ENCODE measurements around the gene TBC1D22A. TPM values are rescaled to one million over a fixed set of nuclear protein-coding genes. Genes with fewer than 3 reads are reported as not detected.

Gene TBC1D22A
- total and polyA plus RNA-seq, 9 of the 15 experiments (the other 6 are each of a cell fraction or from before 2014, with no cell fraction given) = 0.20 to 11.5 (median 5.2) TPM

DNA sequence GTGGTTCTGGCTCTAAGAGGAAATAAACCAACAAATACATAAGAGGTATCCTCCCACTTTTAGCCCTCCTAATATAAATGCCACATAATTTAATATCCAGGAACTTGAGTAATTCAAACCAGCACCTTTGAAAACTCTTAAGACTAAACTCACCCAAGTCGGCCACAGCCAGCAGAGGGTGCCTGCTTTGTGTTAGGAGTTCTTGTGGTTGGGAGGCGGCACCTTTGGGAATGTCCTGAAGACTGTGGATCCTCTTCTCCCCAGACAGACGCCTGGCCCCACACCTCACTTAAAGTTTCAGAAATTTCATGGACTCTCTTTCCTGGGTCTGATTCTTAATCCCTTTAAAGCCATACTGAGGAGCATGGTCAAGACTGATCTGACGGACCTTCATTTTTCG lies 169.0 kb downstream of the TBC1D22A start (continued):
- TF ChIP-seq MTF1 (CRISPR knock-in tag; IDR thresholded peaks at IDR 0.05; ENCODE audit: borderline replicate concordance) = no peak
- peak in 1 of 2 experiments; percentile 27; a peak in 2 of 4 replicates for TF ChIP-seq RAD21 (CRISPR knock-in tag; conservative IDR thresholded peaks at IDR 0.05 in 1 of 2, IDR thresholded peaks at IDR 0.05 in 1 of 2)
- no peak for TF ChIP-seq MAFG (tag; conservative IDR thresholded peaks at IDR 0.05)
- no peak for TF ChIP-seq NUFIP1 (IDR thresholded peaks at IDR 0.05; ENCODE audit: partially characterized antibody)

GRCh38 chr22:46931881-46932280 lies 169.4 kb downstream of the TBC1D22A start:
- Histone ChIP-seq H3K79me2 (ENCODE audit: control insufficient read depth, insufficient read depth, low read length) (peaks cover 9% of the 10 kb centered on the region), H3K4me3 (no peak overlapping the region), H4K20me1 (replicated peaks; ENCODE audit: control insufficient read depth, insufficient read depth, low read length) (0 out of 2 replicates have a peak, but pooled peaks cover 4% of the 10 kb centered on the region), H3K27ac (ENCODE audit: extremely low read depth, low read depth, low read length) (no peak overlapping the region), H3K36me3 (ENCODE audit: control insufficient read depth, insufficient read depth, low read length) (no peaks in the 10 kb centered on the region), H3K9me3 (replicated peaks; ENCODE audit: control insufficient read depth, insufficient read depth, low read depth, low read length) (no peaks in the 10 kb centered on the region), H3K4me1 (replicated peaks in 1 of 2; ENCODE audit: control insufficient read depth in 2 of 2, insufficient read depth in 2 of 2, low read length in 2 of 2) (peaks cover 27 to 32% of the 10 kb centered on the region in 2 experiments), H3K4me2 (ENCODE audit: insufficient read depth, low read length) (no peak overlapping the region), H3K9me1 (ENCODE audit: control insufficient read depth, insufficient read depth, low read length) (peaks cover 2% of the 10 kb centered on the region), H3K27me3 (ENCODE audit: control insufficient read depth in 2 of 2, insufficient read depth in 2 of 2, low read length in 2 of 2) (no peaks in the 10 kb centered on the region), H2AFZ (ENCODE audit: low read depth, low read length) (no peak overlapping the region), H3K9ac (ENCODE audit: insufficient read depth in 1 of 2, low read depth in 2 of 2, low read length in 2 of 2) (no peak overlapping the region)
- BruUV-seq (replicated peaks) = no TSS peak
- intact Hi-C loops (cut with micrococcal nuclease) (no loop called here), in situ Hi-C loops (cut with MboI) (no loop called here)
- DNase-seq (ENCODE audit: extremely low read depth in 1 of 4, low spot score in 3 of 4) = no peak
- POLR2A ChIA-PET = no interaction called here
- WGBS (ENCODE audit: insufficient coverage, low coverage, missing lambda C conversion rate) = 97% methylated on average over 4 of the region's 10 CpGs
- CTCF ChIA-PET (ENCODE audit: low intra/inter-chr PET ratio) = no interaction called here
- ATAC-seq = no peak
- no peak for FAIRE-seq
- TF ChIP-seq ZBTB11 (CRISPR knock-in tag; IDR thresholded peaks at IDR 0.05) (no peak), PRMT5 (CRISPR knock-in tag; IDR thresholded peaks at IDR 0.05) (no peak), ETV5 (CRISPR knock-in tag; IDR thresholded peaks at IDR 0.05; ENCODE audit: low read depth) (no peak), NFYB (IDR thresholded peaks at IDR 0.05; ENCODE audit: extremely low read depth, insufficient read length) (no peak), CC2D1A (IDR thresholded peaks at IDR 0.05) (no peak), BRD4 (IDR thresholded peaks at IDR 0.05) (no peak), CREBBP (IDR thresholded peaks at IDR 0.05; ENCODE audit: low read depth, low read length) (no peak)
- TF ChIP-seq, protein P1, sequence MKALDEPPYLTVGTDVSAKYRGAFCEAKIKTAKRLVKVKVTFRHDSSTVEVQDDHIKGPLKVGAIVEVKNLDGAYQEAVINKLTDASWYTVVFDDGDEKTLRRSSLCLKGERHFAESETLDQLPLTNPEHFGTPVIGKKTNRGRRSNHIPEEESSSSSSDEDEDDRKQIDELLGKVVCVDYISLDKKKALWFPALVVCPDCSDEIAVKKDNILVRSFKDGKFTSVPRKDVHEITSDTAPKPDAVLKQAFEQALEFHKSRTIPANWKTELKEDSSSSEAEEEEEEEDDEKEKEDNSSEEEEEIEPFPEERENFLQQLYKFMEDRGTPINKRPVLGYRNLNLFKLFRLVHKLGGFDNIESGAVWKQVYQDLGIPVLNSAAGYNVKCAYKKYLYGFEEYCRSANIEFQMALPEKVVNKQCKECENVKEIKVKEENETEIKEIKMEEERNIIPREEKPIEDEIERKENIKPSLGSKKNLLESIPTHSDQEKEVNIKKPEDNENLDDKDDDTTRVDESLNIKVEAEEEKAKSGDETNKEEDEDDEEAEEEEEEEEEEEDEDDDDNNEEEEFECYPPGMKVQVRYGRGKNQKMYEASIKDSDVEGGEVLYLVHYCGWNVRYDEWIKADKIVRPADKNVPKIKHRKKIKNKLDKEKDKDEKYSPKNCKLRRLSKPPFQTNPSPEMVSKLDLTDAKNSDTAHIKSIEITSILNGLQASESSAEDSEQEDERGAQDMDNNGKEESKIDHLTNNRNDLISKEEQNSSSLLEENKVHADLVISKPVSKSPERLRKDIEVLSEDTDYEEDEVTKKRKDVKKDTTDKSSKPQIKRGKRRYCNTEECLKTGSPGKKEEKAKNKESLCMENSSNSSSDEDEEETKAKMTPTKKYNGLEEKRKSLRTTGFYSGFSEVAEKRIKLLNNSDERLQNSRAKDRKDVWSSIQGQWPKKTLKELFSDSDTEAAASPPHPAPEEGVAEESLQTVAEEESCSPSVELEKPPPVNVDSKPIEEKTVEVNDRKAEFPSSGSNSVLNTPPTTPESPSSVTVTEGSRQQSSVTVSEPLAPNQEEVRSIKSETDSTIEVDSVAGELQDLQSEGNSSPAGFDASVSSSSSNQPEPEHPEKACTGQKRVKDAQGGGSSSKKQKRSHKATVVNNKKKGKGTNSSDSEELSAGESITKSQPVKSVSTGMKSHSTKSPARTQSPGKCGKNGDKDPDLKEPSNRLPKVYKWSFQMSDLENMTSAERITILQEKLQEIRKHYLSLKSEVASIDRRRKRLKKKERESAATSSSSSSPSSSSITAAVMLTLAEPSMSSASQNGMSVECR (CRISPR knock-in tag; IDR thresholded peaks at IDR 0.05) = no peak
- TF ChIP-seq, protein P2, sequence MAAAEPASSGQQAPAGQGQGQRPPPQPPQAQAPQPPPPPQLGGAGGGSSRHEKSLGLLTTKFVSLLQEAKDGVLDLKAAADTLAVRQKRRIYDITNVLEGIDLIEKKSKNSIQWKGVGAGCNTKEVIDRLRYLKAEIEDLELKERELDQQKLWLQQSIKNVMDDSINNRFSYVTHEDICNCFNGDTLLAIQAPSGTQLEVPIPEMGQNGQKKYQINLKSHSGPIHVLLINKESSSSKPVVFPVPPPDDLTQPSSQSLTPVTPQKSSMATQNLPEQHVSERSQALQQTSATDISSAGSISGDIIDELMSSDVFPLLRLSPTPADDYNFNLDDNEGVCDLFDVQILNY (CRISPR knock-in tag; IDR thresholded peaks at IDR 0.05) = no peak

Data from K562 (cell line).